GM18505 (cell line): Measurements from ENCODE around the gene SRSF9.
"Not testable (repeated sequence)": the region's sequence is repeated elsewhere in the genome, so short reads cannot be mapped to it uniquely, and the experiment has no call there.

ENCODE experiments used
- ATAC-seq: cut with Tn5 transposase; IDR thresholded peaks from one replicate; pipeline ENCODE4 v1.9.1; 2021; ENCODE audit not compliant: unreplicated experiment
- POLR2A ChIP-seq: IDR thresholded peaks from 4 replicates; pipeline ENCODE4 v1.6.1; 2011; ENCODE audit warnings: borderline replicate concordance; ENCODE audit not compliant: insufficient read depth, insufficient read length; ENCODE audit errors: extremely low read depth

SRSF9 gene

GRCh38 chr12:120490833-120491512 lies 21.4 kb upstream of the SRSF9 start:
- no peak for ATAC-seq

GRCh38 chr12:120490325-120490724 lies 20.8 kb upstream of the SRSF9 start:
- TF ChIP-seq POLR2A = no peak

More at GRCh38 chr12:120490833-120491512, 21.4 kb upstream of the SRSF9 start:
- TF ChIP-seq POLR2A = no peak

GRCh38 chr12:120489018-120489417 lies 19.5 kb upstream of the SRSF9 start:
- ATAC-seq = no peak
- no peak for TF ChIP-seq POLR2A

More at GRCh38 chr12:120490325-120490724, 20.8 kb upstream of the SRSF9 start:
- no peak for ATAC-seq

- no peak for TF ChIP-seq POLR2A
These were observed 18.6 kb upstream of the SRSF9 start for GRCh38 chr12:120488057-120488640.

GRCh38 chr12:120487552-120487951 lies 18.0 kb upstream of the SRSF9 start:
- not testable (repeated sequence) for ATAC-seq

More at GRCh38 chr12:120488057-120488640, 18.6 kb upstream of the SRSF9 start:
- ATAC-seq = no peak

GRCh38 chr12:120485961-120486881 lies 16.7 kb upstream of the SRSF9 start:
- ATAC-seq = no peak
- no peak for TF ChIP-seq POLR2A

- TF ChIP-seq POLR2A = no peak
- no peak for ATAC-seq
These were observed 14.1 kb upstream of the SRSF9 start for GRCh38 chr12:120483621-120484020.

GRCh38 chr12:120481022-120481767 lies 11.6 kb upstream of the SRSF9 start:
- no peak for ATAC-seq
- TF ChIP-seq POLR2A = no peak

- ATAC-seq = no peak
- no peak for TF ChIP-seq POLR2A
These were observed 10.7 kb upstream of the SRSF9 start for GRCh38 chr12:120480211-120480610.

GRCh38 chr12:120479458-120479857 lies 9.9 kb upstream of the SRSF9 start:
- ATAC-seq = no peak
- no peak for TF ChIP-seq POLR2A

GRCh38 chr12:120475643-120476042 lies 6.1 kb upstream of the SRSF9 start:
- ATAC-seq = no peak

GRCh38 chr12:120474616-120474960 lies 5.0 kb upstream of the SRSF9 start:
- no peak for ATAC-seq
- no peak for TF ChIP-seq POLR2A

More at GRCh38 chr12:120475643-120476042, 6.1 kb upstream of the SRSF9 start:
- no peak for TF ChIP-seq POLR2A
